CD4-positive, alpha-beta T cell (primary cell): Measurements from ENCODE around the gene CFAP298. TPM values are rescaled to one million over a fixed set of nuclear protein-coding genes. Genes with fewer than 3 reads are reported as not detected.

Experiments used
- ATAC-seq: fragments of 200-7000 bp; cut with Tn5 transposase; one replicate; pipeline ENCODE4 v1.10.0; 2022; ENCODE audit warnings: mild to moderate bottlenecking; ENCODE audit not compliant: poor library complexity
- CTCF ChIA-PET: fragments of 350-600 bp; sonication (Branson Sonifier 250); formaldehyde crosslinking; loops from one replicate; lab custom pipeline; 2021; ENCODE audit warnings: antibody characterized with exemption, inconsistent platforms; lab: Charles Lee
- POLR2A ChIA-PET: fragments of 350-600 bp; sonication (Branson Sonifier 250); formaldehyde crosslinking; loops from one replicate; lab custom pipeline; 2021; ENCODE audit warnings: antibody characterized with exemption, inconsistent platforms; lab: Charles Lee
- DNase-seq, 14 experiments: peaks; one replicate each; pipeline ENCODE4 v3.0.0-alpha.2; 2013 to 2020; ENCODE audit warnings: mixed read lengths in 2 of 14
- H3K27ac ChIP-seq, 2 donors: one replicate each; pipeline versions ENCODE4 v1.5.1 to v1.7.0; 2013; ENCODE audit warnings: low read length in 2 of 2, low read depth in 1 of 2, mild to moderate bottlenecking in 1 of 2
- H3K27me3 ChIP-seq, 2 experiments: 1 replicate in 1 of 2; 2 replicates in 1 of 2; pipeline versions ENCODE4 v1.6.1 to v1.7.0; 2013; ENCODE audit warnings: low read length in 2 of 2, control low read depth in 1 of 2, mild to moderate bottlenecking in 1 of 2, moderate library complexity in 1 of 2; ENCODE audit not compliant: insufficient read depth in 2 of 2, control insufficient read depth in 1 of 2
- H3K36me3 ChIP-seq: one replicate; pipeline ENCODE4 v1.6.1; 2013; ENCODE audit warnings: low read length, control low read depth; ENCODE audit not compliant: insufficient read depth
- H3K4me1 ChIP-seq: one replicate; pipeline ENCODE4 v1.6.1; 2013; ENCODE audit warnings: low read length, control low read depth; ENCODE audit not compliant: insufficient read depth
- H3K4me3 ChIP-seq: one replicate; pipeline ENCODE4 v1.5.1; 2013; ENCODE audit warnings: mild to moderate bottlenecking, low read length, moderate library complexity
- H3K9me3 ChIP-seq, 2 experiments: 1 replicate in 1 of 2; 2 replicates in 1 of 2; pipeline versions ENCODE4 v1.6.1 to v1.7.0; 2013; ENCODE audit warnings: low read length in 2 of 2, mild to moderate bottlenecking in 2 of 2, control low read depth in 1 of 2, moderate library complexity in 1 of 2; ENCODE audit not compliant: control insufficient read depth in 1 of 2, insufficient read depth in 1 of 2
- H3K27ac Mint-ChIP-seq: one replicate; pipeline ENCODE4 v1.8.0; 2020; ENCODE audit warnings: mixed read lengths
- H3K27me3 Mint-ChIP-seq: one replicate; pipeline ENCODE4 v1.8.0; 2021; ENCODE audit warnings: mixed read lengths
- H3K36me3 Mint-ChIP-seq: one replicate; pipeline ENCODE4 v1.8.0; 2021; ENCODE audit warnings: low read depth, mixed read lengths
- H3K4me1 Mint-ChIP-seq: one replicate; pipeline ENCODE4 v1.8.0; 2021; ENCODE audit warnings: low read depth, mixed read lengths
- H3K4me3 Mint-ChIP-seq: one replicate; pipeline ENCODE4 v1.8.0; 2020; ENCODE audit warnings: mild to moderate bottlenecking, mixed read lengths
- H3K9me3 Mint-ChIP-seq: one replicate; pipeline ENCODE4 v1.8.0; 2020; ENCODE audit warnings: mixed read lengths
- CTCF ChIP-seq: fragments of 200-600 bp; IDR thresholded peaks from one replicate; pipeline ENCODE4 v1.8.0; 2022; ENCODE audit warnings: antibody characterized with exemption, mild to moderate bottlenecking
- intact Hi-C, 2 experiments: fragments of 100-400 bp; cut with DNase I in 1 of 2; cut with micrococcal nuclease in 1 of 2; formaldehyde crosslinking; loops; one replicate each; pipeline versions ENCODE4 v1.15.1 to v1.9.0; 2023 to 2025; cut with DNase I, micrococcal nuclease
- total RNA-seq, 174 experiments: library from RNA in 2 of 174; stranded (reverse) in 2 of 174; gene quantifications; one replicate each; pipeline ENCODE4 v1.2.3 and lab custom pipeline; 2021 to 2026

Gene CFAP298
- total RNA-seq, 2 experiments from 2014 or later, result 7.6 to 9.4 TPM

GRCh38 chr21:32597205-32597604, 15.0 kb downstream of the CFAP298 start:
- Histone ChIP-seq H3K9me3 (no peaks in the 10 kb centered on the region), H3K27ac (no peak overlapping the region), H3K4me3 (no peak overlapping the region), H3K36me3 (peaks cover 13% of the 10 kb centered on the region), H3K27me3 (no peaks in the 10 kb centered on the region), H3K4me1 (no peaks in the 10 kb centered on the region)
- intact Hi-C loops, result loop anchor here in 1 of 2 experiments (5.0 kb wide), 1 partner anchor 810 kb away; no protein-coding TSS in a partner anchor
- Mint-ChIP-seq H3K4me3 (no peak overlapping the region), H3K27ac (no peak overlapping the region), H3K27me3 (no peaks in the 10 kb centered on the region), H3K36me3 (peaks cover 24% of the 10 kb centered on the region), H3K9me3 (no peaks in the 10 kb centered on the region), H3K4me1 (no peaks in the 10 kb centered on the region)
- ChIA-PET POLR2A (no interaction called here), CTCF (no interaction called here)
- no peak for ATAC-seq
- DNase-seq, result no peak
- TF ChIP-seq CTCF, result no peak

- POLR2A ChIA-PET, result no interaction called here
- Mint-ChIP-seq H3K27me3 (no peaks in the 10 kb centered on the region), H3K27ac (no peak overlapping the region), H3K9me3 (no peaks in the 10 kb centered on the region), H3K36me3 (peaks cover 10% of the 10 kb centered on the region), H3K4me1 (no peaks in the 10 kb centered on the region), H3K4me3 (no peak overlapping the region)
- no peak for TF ChIP-seq CTCF
- no peak overlapping the region for H3K4me3 ChIP-seq
- no peak for DNase-seq
- H3K4me1 ChIP-seq, result no peaks in the 10 kb centered on the region
- intact Hi-C loops, result loop anchor here in 1 of 2 experiments (5.0 kb wide), 1 partner anchor 808 kb away; no protein-coding TSS in a partner anchor
- peaks cover 5% of the 10 kb centered on the region for H3K36me3 ChIP-seq
- H3K27me3 ChIP-seq, result no peaks in the 10 kb centered on the region
- no peaks in the 10 kb centered on the region for H3K9me3 ChIP-seq
- ATAC-seq, result no peak
- CTCF ChIA-PET, result no interaction called here
- no peak overlapping the region for H3K27ac ChIP-seq
Measured at GRCh38 chr21:32595431-32595830, 16.7 kb downstream of the CFAP298 start.

- CTCF ChIA-PET, result no interaction called here
- no peaks in the 10 kb centered on the region for H3K9me3 Mint-ChIP-seq
- H3K4me1 Mint-ChIP-seq, result no peaks in the 10 kb centered on the region
- H3K27me3 Mint-ChIP-seq, result no peaks in the 10 kb centered on the region
- no peak for DNase-seq
- no peaks in the 10 kb centered on the region for H3K27me3 ChIP-seq
- H3K9me3 ChIP-seq, result no peaks in the 10 kb centered on the region
- no peaks in the 10 kb centered on the region for H3K36me3 ChIP-seq
- no peak for TF ChIP-seq CTCF
- POLR2A ChIA-PET, result no interaction called here
- H3K36me3 Mint-ChIP-seq, result no peaks in the 10 kb centered on the region
- no peak overlapping the region for H3K27ac ChIP-seq
- no peak overlapping the region for H3K27ac Mint-ChIP-seq
- intact Hi-C loops, result no loop called here
- ATAC-seq, result no peak
- no peak overlapping the region for H3K4me3 Mint-ChIP-seq
- no peaks in the 10 kb centered on the region for H3K4me1 ChIP-seq
- no peak overlapping the region for H3K4me3 ChIP-seq
Measured at GRCh38 chr21:32593690-32594089, 18.5 kb downstream of the CFAP298 start.
